ENCODE data around the gene UBIAD1.

Gene UBIAD1

GRCh38 chr1:11335417-11336056, 62.5 kb downstream of the UBIAD1 start:
- TF ChIP-seq CTCF (IDR thresholded peaks at IDR 0.05; ENCODE audit: low read depth, low read length): no peak
- H3K4me3 ChIP-seq (ENCODE audit: low read depth, low read length): no peak overlapping the region

- no peak overlapping the region for H3K4me3 ChIP-seq (ENCODE audit: low read depth, low read length)
- TF ChIP-seq CTCF (IDR thresholded peaks at IDR 0.05; ENCODE audit: low read depth, low read length): peak; percentile 58
Measured at GRCh38 chr1:11337580-11338073, 64.6 kb downstream of the UBIAD1 start.

Data from WI38 (cell line).